H9 (cell line): ENCODE data around the gene PSKH1. TPM values are rescaled to one million over a fixed set of nuclear protein-coding genes. Genes with fewer than 3 reads are reported as not detected.

Experiments
- DNase-seq: peaks from one replicate; pipeline ENCODE4 v3.0.0-alpha.2; 2017
- H2AFZ ChIP-seq: one replicate; pipeline ENCODE4 v1.6.1; 2013; ENCODE audit warnings: mild to moderate bottlenecking, low read length, control low read depth, moderate library complexity
- H2AK5ac ChIP-seq: 2 replicates; pipeline ENCODE4 v1.6.1; 2013; ENCODE audit warnings: low read length, control low read depth, mixed read lengths; ENCODE audit not compliant: insufficient read length
- H2BK120ac ChIP-seq: one replicate; pipeline ENCODE4 v1.6.1; 2013; ENCODE audit warnings: low read depth, mild to moderate bottlenecking, low read length, control low read depth, inconsistent platforms; ENCODE audit not compliant: poor library complexity, severe bottlenecking
- H2BK12ac ChIP-seq: 2 replicates; pipeline ENCODE4 v1.6.1; 2013; ENCODE audit warnings: low read length, control low read depth, mixed read lengths, low read depth; ENCODE audit not compliant: insufficient read length
- H2BK15ac ChIP-seq: 2 replicates; pipeline ENCODE4 v1.6.1; 2013; ENCODE audit warnings: low read depth, low read length, control low read depth
- H2BK20ac ChIP-seq: one replicate; pipeline ENCODE4 v1.6.1; 2013; ENCODE audit warnings: low read depth, mild to moderate bottlenecking, low read length, control low read depth, inconsistent platforms; ENCODE audit not compliant: poor library complexity, severe bottlenecking
- H2BK5ac ChIP-seq: 2 replicates; pipeline ENCODE4 v1.6.1; 2013; ENCODE audit warnings: low read length, control low read depth, mixed read lengths; ENCODE audit not compliant: insufficient read length
- H3K14ac ChIP-seq: 2 replicates; pipeline ENCODE4 v1.6.1; 2013; ENCODE audit warnings: low read length, control low read depth; ENCODE audit not compliant: insufficient read depth
- H3K18ac ChIP-seq: 2 replicates; pipeline ENCODE4 v1.6.1; 2013; ENCODE audit warnings: low read depth, mild to moderate bottlenecking, mixed read lengths, low read length, control low read depth; ENCODE audit not compliant: insufficient read length
- H3K23ac ChIP-seq: 2 replicates; pipeline ENCODE4 v1.6.1; 2013; ENCODE audit warnings: low read length, control low read depth, mixed read lengths, low read depth; ENCODE audit not compliant: insufficient read length
- H3K23me2 ChIP-seq: 2 replicates; pipeline ENCODE4 v1.6.1; 2013; ENCODE audit warnings: low read depth, mild to moderate bottlenecking, mixed read lengths, low read length, control low read depth; ENCODE audit not compliant: insufficient read length, poor library complexity, severe bottlenecking
- H3K27ac ChIP-seq: 2 replicates; pipeline ENCODE4 v1.5.1; 2013; ENCODE audit warnings: low read length, control low read depth, mixed read lengths, low read depth; ENCODE audit not compliant: insufficient read length
- H3K27me3 ChIP-seq: 2 replicates; pipeline ENCODE4 v1.6.1; 2013; ENCODE audit warnings: low read length, control low read depth, inconsistent platforms; ENCODE audit not compliant: insufficient read depth
- H3K4ac ChIP-seq: 2 replicates; pipeline ENCODE4 v1.6.1; 2013; ENCODE audit warnings: low read depth, mild to moderate bottlenecking, control low read depth, inconsistent platforms, low read length, moderate library complexity
- H3K4me1 ChIP-seq: 2 replicates; pipeline ENCODE4 v1.6.1; 2013; ENCODE audit warnings: low read length, control low read depth, inconsistent platforms; ENCODE audit not compliant: insufficient read depth
- H3K4me2 ChIP-seq: 2 replicates; pipeline ENCODE4 v1.6.1; 2013; ENCODE audit warnings: low read length, control low read depth, mixed read lengths; ENCODE audit not compliant: insufficient read length, insufficient read depth
- H3K56ac ChIP-seq: 2 replicates; pipeline ENCODE4 v1.6.1; 2013; ENCODE audit warnings: low read depth, mild to moderate bottlenecking, mixed read lengths, low read length, control low read depth; ENCODE audit not compliant: insufficient read length
- H3K79me1 ChIP-seq: 2 replicates; pipeline ENCODE4 v1.6.1; 2013; ENCODE audit warnings: low read depth, mild to moderate bottlenecking, moderate library complexity, low read length, control low read depth, inconsistent platforms; ENCODE audit not compliant: insufficient read depth, poor library complexity, severe bottlenecking
- H3K79me2 ChIP-seq: 2 replicates; pipeline ENCODE4 v1.6.1; 2013; ENCODE audit warnings: low read length, control low read depth, inconsistent platforms; ENCODE audit not compliant: insufficient read depth
- H3K9ac ChIP-seq: 2 replicates; pipeline ENCODE4 v1.6.1; 2013; ENCODE audit warnings: low read length, control low read depth, mixed read lengths; ENCODE audit not compliant: insufficient read length; ENCODE audit errors: extremely low read depth
- H3K9me3 ChIP-seq: one replicate; pipeline ENCODE4 v1.6.1; 2013; ENCODE audit warnings: low read depth, low read length, inconsistent platforms; ENCODE audit not compliant: control insufficient read depth
- H3T11ph ChIP-seq: one replicate; pipeline ENCODE4 v1.6.1; 2013; ENCODE audit warnings: mild to moderate bottlenecking, low read length, control low read depth, inconsistent platforms
- H4K20me1 ChIP-seq: one replicate; pipeline ENCODE4 v1.6.1; 2013; ENCODE audit not compliant: control insufficient read depth, insufficient read length, insufficient read depth
- H4K5ac ChIP-seq: 2 replicates; pipeline ENCODE4 v1.6.1; 2013; ENCODE audit warnings: low read depth, mild to moderate bottlenecking, mixed read lengths, low read length, control low read depth; ENCODE audit not compliant: insufficient read length
- H4K8ac ChIP-seq: replicated peaks from 2 replicates; pipeline ENCODE4 v1.6.1; 2013; ENCODE audit warnings: low read length, control low read depth, mixed read lengths, low read depth; ENCODE audit not compliant: insufficient read length
- H4K91ac ChIP-seq: 2 replicates; pipeline ENCODE4 v1.6.1; 2013; ENCODE audit warnings: low read depth, mild to moderate bottlenecking, moderate library complexity, mixed read lengths, low read length, control low read depth; ENCODE audit not compliant: insufficient read length
- H3K27ac Mint-ChIP-seq, 3 experiments: 2 replicates in 2 of 3; 3 replicates in 1 of 3; pipeline ENCODE4 v1.8.0; 2020 to 2021; ENCODE audit warnings: mixed read lengths in 3 of 3, mild to moderate bottlenecking in 1 of 3, moderate library complexity in 1 of 3
- H3K27me3 Mint-ChIP-seq: 2 replicates; pipeline ENCODE4 v1.8.0; 2021; ENCODE audit warnings: low read depth, mild to moderate bottlenecking, moderate library complexity, mixed read lengths
- H3K36me3 Mint-ChIP-seq, 3 experiments: 2 replicates in 2 of 3; 3 replicates in 1 of 3; pipeline ENCODE4 v1.8.0; 2020 to 2021; ENCODE audit warnings: low read depth in 3 of 3, mixed read lengths in 3 of 3; ENCODE audit not compliant: insufficient read depth in 1 of 3
- H3K4me1 Mint-ChIP-seq, 2 experiments: 2 replicates each; pipeline ENCODE4 v1.8.0; 2020; ENCODE audit warnings: mixed read lengths in 2 of 2
- H3K4me3 Mint-ChIP-seq, 2 experiments: 2 replicates in 1 of 2; 3 replicates in 1 of 2; pipeline ENCODE4 v1.8.0; 2020 to 2021; ENCODE audit warnings: mild to moderate bottlenecking in 2 of 2, mixed read lengths in 2 of 2, moderate library complexity in 1 of 2
- H3K9me3 Mint-ChIP-seq, 2 experiments: 2 replicates in 1 of 2; 3 replicates in 1 of 2; pipeline ENCODE4 v1.8.0; 2020; ENCODE audit warnings: mild to moderate bottlenecking in 2 of 2, mixed read lengths in 2 of 2, moderate library complexity in 1 of 2
- CTCF ChIP-seq: fragments of 200-600 bp; sonication (generic); conservative IDR thresholded peaks from 3 replicates; pipeline ENCODE4 v1.8.0; 2021; ENCODE audit warnings: antibody characterized with exemption, mild to moderate bottlenecking
- WGBS: extraction: QIAGEN DNeasy Blood & Tissue Kit; methylation state at CpG from one replicate; pipeline ENCODE4 v1.1.7; 2013; ENCODE audit warnings: missing lambda C conversion rate, low lambda C conversion rate, mixed read lengths; ENCODE audit not compliant: insufficient read length; ENCODE audit errors: extremely low coverage; 5-methylcytosine and 5-hydroxymethylcytosine counted together
- total RNA-seq: library from RNA; stranded (reverse); gene quantifications from 2 replicates; pipeline ENCODE4 v1.2.1, GENCODE V29; 2021

PSKH1 gene
- total RNA-seq, 1 experiment from 2014 or later: 29.1 TPM

DNA sequence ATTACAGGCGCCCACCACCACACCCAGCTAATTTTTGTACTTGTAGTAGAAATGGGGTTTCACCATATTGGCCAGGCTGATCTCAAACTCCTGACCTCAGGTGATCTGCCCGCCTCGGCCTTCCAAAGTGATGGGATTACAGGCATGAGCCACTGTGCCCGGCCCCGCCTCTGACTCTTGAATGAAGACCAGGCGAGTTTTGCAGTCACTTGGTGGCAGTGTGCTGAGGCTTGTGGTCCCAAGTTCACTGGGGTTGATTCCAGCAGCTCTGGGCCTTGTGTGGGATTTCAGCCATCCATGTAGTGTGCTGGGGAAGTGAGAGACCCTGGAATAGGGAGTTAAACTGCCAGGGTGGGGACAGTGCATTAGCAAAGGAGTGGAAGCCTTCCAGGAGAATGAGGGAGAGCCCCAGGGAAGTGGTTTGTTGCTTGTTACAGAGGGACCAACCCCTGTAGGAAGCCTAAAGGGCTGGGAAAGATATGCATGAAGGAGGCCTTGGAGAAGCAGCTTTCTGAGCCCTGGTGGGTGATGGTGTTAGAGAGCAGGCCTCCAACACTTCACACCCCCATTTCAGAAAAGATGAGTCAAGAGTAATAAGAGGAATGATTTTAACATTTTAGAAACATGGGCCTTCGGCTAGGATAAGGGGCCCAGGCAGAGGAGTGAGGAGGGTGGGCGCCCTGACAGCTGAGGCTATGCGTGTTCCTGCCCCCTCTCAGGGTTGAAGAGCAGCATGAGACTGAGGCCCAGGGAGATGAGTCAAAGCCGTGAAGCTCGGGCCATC is 14.5 kb downstream of the PSKH1 start:
- Mint-ChIP-seq H3K9me3 (no peaks in the 10 kb centered on the region), H3K4me1 (peaks cover 0 to 3% of the 10 kb centered on the region in 2 experiments; a peak in 1 of 4 replicates), H3K4me3 (no peak overlapping the region), H3K36me3 (peaks cover 10 to 42% (median 31%) of the 10 kb centered on the region in 3 experiments), H3K27ac (peak overlapping the region; percentile 30 to 59 (median 45); a peak in 5 of 7 replicates), H3K27me3 (no peaks in the 10 kb centered on the region)
- no peak overlapping the region for H4K5ac ChIP-seq
- no peaks in the 10 kb centered on the region for H3K23me2 ChIP-seq
- H3K23ac ChIP-seq: no peak overlapping the region
- H4K91ac ChIP-seq: no peak overlapping the region
- no peak overlapping the region for H2AFZ ChIP-seq
- no peak overlapping the region for H2BK20ac ChIP-seq
- no peak overlapping the region for H3K4me2 ChIP-seq
- H3K18ac ChIP-seq: no peak overlapping the region
- H3K14ac ChIP-seq: no peak overlapping the region
- H2BK12ac ChIP-seq: no peak overlapping the region
- H3K27me3 ChIP-seq: no peaks in the 10 kb centered on the region
- H3K27ac ChIP-seq: no peak overlapping the region
- H3K79me2 ChIP-seq: no peaks in the 10 kb centered on the region
- H4K8ac ChIP-seq: no peak overlapping the region
- no CpG with 5 or more reads among the region's 11 CpGs for WGBS
- H3K9me3 ChIP-seq: no peaks in the 10 kb centered on the region
- no peak overlapping the region for H2BK5ac ChIP-seq
- no peak for TF ChIP-seq CTCF
- no peak overlapping the region for H3K56ac ChIP-seq
- no peak overlapping the region for H3K4ac ChIP-seq
- H2AK5ac ChIP-seq: no peak overlapping the region
- H2BK120ac ChIP-seq: no peak overlapping the region
- H3K9ac ChIP-seq: no peak overlapping the region
- DNase-seq: no peak
- no peaks in the 10 kb centered on the region for H3K79me1 ChIP-seq
- no peaks in the 10 kb centered on the region for H4K20me1 ChIP-seq
- no peaks in the 10 kb centered on the region for H3K4me1 ChIP-seq
- no peak overlapping the region for H2BK15ac ChIP-seq
- no peak overlapping the region for H3T11ph ChIP-seq
